GM12872 (cell line): Measurements from ENCODE around the gene APOM.

Source experiments
- CTCF ChIP-seq: IDR thresholded peaks from 3 replicates; pipeline ENCODE4 v1.5.1; 2011; ENCODE audit warnings: low read depth, mild to moderate bottlenecking, low read length, moderate library complexity; ENCODE audit not compliant: insufficient read depth

The APOM gene

DNA sequence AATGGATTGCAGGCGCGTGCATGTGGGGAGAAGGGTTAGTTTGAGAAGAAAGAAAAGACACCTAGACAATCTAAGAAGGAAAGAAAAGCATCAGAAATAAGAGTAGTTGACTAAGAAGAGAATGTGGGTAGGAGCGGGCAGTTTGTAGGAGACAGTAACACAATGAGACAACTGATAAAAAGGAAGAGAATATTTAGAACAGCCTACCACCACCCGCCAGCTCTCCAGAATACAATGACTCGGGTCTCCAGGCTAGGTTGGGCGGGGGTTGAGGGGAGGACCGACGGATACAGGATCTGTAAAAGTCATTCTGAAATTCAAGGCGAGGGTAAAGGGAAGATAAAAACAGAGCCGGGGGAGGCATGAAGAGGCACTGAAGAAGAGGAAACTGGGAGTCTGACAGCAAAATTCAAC is 46.7 kb downstream of the APOM start:
- TF ChIP-seq CTCF, result no peak

DNA sequence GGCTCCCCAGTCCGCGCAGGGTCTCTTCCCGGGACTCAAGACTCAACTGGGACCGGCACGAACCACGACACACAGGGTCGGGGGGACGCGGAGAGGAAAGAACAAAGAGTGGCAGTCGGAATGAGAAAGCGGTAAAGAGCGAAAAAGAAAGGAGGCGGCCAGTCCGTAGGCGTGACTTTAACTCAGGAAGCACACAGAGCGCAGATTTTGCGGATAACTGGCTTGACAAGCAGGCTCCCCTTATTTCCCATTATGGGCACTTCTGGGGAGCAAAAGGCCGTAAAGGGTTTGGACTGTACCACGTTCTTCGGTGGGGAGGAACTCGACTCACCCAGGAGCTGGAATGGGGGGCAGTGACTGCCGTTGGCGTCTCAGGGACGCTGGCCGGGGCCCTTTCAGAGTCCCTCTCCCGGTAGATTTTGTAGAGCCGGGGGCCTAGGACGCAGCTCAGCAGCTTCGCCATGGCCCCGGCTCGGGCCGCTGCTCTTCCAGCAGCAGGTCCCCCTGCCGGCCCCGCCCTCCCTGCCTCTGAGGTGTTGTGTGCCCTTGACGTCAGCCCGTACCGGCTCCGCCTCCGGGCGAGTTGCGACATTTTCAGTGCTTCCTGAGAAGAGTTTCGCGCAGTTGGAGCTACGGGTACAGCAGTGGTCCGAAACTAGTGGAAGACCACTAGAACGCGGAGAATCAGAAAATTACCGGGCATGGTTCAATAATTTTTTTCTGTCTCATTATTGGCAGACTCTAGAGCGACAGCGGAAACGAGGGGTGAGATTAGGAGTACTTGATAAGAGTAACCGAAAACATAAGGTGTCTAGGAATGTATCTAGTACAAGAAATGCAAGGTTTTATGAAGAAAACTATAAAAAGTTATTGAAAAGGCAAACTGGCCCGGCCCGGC is 47.4 kb downstream of the APOM start, which contains the start of gene ABHD16A:
Gene ABHD16A, minus strand, starts transcription at position 506 of the 898 bp plus-strand sequence. Its CDS starts 43 bp downstream, at position 463.
- TF ChIP-seq CTCF, result no peak

GRCh38 chr6:31705931-31706330 is 50.2 kb downstream of the APOM start:
- no peak for TF ChIP-seq CTCF

- TF ChIP-seq CTCF, result no peak
Measured at GRCh38 chr6:31706599-31706998, 50.9 kb downstream of the APOM start, which contains the start of gene LY6G6F. Gene LY6G6F, plus strand, starts transcription at chr6:31706866. Its CDS starts 41 bp downstream, at chr6:31706907.

GRCh38 chr6:31707701-31708100 is 52.0 kb downstream of the APOM start:
- no peak for TF ChIP-seq CTCF
